ENCODE measurements around the gene TSGA10IP.

DNA sequence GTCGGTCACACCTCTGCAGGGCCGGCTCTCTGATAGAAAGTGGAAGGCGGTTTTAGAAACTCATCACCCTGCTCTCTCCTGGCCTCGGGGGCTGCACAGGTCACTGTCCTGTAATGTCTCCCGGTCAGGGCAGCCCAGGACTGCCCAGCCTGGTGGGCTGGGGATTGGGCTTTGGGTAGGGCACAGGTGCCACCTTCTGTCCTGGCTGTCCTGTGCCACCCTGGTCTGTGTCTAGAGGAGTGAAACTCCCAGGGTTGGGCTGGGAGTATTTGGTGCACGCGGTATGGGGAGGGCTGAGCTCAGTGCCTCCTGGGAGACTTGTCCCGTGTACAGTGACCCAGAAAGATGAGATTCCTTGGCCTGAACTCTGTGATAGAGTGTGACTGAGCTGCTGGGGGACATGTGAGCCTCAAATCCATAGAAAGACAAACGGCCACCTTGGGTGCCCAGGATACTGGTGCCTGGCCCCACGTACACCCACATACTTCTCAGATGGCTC lies 34.0 kb downstream of the TSGA10IP start:
- no peak for TF ChIP-seq CTCF (conservative IDR thresholded peaks at IDR 0.05; ENCODE audit: low read length)
- no peak for TF ChIP-seq EZH2phosphoT487 (IDR thresholded peaks at IDR 0.05; ENCODE audit: borderline replicate concordance, low read depth, low read length)
